SIG-M5 treated with dmso at 0.1 percent for 504 hours (cell line): ENCODE results near the gene LONRF2.
"Not testable (repeated sequence)": the region's sequence is repeated elsewhere in the genome, so short reads cannot be mapped to it uniquely, and the experiment has no call there.

Experiments
- DNase-seq: peaks from one replicate; lab custom pipeline; 2025; ENCODE audit not compliant: unreplicated experiment; lab: John Stamatoyannopoulos, UW

Gene LONRF2

DNA sequence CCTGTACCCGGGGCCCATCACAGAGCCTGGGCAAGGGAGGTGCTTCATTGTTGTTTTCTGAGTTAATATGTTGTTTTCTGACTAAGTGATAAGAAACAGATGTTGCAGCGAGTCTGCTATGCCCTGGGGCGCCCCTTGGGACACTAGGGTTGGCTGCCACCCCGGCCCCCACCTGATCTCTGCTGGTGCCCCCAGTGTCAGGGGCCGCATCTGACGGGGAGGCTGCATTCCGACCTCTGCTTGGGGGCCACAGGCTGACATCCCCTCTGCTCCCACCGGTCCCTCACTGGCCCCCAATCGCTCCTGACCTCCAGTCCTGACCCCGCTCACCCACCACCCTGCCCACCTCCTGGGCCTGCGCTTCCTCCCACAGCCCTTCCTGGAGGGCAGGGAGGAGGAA, 65.9 kb downstream of the LONRF2 start:
- DNase-seq, result no peak

GRCh38 chr2:100254646-100255210, 67.6 kb downstream of the LONRF2 start:
- DNase-seq, result no peak

- DNase-seq, result no peak
Measured at GRCh38 chr2:100253786-100254185, 68.5 kb downstream of the LONRF2 start.

DNA sequence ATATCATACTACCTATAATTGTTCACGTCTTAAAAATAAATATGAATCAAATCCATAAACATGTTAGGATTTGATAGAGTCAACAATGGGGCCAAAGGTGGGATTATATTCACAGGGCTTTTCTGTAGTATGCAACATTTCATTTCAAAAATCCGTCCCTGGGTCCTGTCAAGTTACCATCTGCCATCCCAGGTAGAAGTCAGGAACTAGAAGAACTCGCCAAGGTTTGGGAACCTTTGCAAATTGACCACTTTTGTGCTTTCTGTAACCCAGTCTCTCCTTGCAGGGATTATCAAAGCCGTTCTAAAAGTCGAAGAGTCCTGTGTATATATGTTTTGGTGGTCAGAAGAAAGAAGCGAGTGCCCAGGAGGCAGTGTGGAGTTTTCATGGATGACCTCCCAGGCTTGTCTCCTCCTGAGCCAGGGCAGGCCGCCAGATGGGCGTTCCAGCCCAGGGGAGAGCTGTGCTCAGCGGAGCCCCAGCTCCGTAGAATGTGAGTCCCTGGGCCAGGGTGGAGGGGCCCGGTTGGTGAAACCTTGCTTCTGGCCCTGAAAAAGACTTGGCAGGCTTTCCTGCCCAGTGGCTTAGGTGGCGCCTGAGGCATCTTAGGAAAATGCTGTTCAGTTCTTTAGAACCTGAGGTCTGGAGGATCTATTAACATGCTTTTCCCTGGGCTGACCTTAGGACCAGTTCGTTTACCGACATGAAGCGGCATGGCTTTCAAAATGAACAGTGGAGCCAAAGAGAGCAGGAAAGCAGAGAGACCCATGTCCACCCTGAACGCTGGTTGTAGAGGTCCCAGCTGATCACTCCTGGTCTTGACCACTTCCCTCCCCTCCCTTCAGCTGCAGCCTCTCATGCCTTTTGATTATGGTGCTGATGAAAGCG, 69.2 kb downstream of the LONRF2 start:
- no peak for DNase-seq

- DNase-seq, result no peak
Measured at GRCh38 chr2:100250645-100251044, 71.7 kb downstream of the LONRF2 start.

- no peak for DNase-seq
Measured at GRCh38 chr2:100248971-100249370, 73.3 kb downstream of the LONRF2 start.

- not testable (repeated sequence) for DNase-seq
Measured at GRCh38 chr2:100248556-100248955, 73.7 kb downstream of the LONRF2 start.

DNA sequence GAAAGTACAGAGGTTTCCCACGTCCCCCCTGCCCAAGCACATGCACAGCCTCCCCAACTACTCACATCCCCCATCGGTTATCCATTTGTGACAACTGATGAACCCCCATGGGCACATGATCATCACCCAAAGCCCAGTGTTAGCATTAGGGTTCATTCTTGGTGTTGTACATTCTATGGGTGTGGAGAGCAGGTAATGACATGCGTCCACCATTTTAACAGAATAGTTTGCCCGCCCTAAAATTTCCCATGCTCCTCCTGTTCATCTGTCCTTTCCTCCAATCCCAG, 74.3 kb downstream of the LONRF2 start:
- DNase-seq, result no peak

DNA sequence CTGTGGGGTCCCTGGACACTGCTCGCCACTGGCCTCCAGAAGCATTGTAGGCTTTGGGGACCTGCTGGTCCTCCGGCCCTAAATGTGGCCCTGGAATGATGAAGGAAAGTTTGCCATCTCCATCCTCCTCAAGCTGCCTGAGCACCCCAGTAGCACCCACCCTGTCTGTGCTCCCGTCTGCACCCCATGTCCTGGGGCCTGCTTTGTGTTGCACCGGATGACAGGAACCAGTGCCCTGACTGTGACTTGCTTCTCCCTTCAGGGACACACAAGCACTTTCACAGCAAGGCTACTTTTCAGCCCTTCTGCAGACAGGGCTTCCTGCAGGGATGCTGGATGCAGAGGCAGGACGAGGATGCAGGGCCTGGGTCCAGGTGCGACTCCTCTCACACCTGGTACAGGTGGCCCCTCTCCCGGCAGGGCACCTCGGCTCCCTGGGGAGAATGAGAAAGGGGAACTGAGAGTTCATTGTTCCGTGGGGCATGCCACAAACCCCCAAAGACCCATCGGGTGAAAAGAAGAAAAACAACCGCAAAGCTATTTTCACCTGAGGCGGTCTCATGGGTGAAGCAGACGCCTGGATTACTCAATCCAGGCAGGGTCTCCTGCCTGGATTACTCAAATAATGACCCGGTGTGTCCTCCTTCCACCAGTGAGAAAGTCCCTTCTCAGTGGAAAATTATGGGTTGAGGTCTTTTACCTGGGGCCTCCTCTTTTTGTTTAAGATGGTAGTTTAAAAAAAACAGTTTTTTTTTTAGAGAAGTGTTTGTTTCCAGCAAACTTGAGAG, 74.9 kb downstream of the LONRF2 start:
- DNase-seq, result peak; percentile 25

DNA sequence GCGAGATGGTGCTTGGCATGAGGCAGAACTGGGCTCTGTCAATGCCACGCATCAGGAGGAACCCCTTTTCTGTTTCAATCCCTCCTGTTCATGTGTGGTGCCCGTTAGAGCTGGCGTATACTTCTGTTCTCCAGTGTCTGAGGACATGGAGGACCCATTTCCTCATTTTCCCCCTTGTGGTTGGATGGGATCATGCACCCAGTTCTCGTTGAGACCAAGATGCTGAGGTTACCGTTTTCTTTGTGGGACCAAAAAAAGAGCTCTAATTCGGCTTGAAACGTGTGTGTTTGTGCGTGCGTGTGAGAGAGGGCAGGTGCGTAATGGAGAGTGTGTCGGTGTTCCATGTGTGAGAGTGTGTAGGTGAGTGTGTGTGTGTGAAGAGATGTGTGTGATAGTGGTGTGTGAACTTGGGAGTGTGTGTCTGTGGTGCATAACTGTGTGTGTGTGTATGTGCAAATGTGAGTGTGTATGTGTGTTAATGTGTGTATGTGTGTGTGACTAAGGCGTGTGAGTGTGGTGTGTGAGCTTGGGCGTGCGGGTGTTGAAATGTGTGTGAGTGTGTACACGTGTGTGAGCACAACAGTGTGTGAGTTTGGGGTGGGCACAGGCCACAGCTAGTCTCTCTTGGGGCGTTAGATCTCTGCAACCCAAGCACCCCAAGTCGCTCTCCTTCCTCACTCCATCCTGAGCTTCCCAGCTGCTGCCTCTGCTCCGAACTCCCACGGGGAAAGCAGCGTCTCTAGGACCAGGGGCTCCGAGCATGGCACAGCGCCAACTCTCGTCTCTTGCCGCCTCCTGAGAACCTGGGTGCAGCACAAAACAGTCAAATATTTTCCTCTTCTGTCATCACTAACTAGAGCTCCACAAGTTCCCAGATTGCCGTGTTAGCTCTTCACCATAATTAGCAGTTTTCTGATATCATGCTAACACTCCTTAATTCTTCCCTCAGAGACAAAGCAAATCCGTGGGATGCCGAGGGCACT, 75.8 kb downstream of the LONRF2 start:
- DNase-seq, result peak; percentile 81

DNA sequence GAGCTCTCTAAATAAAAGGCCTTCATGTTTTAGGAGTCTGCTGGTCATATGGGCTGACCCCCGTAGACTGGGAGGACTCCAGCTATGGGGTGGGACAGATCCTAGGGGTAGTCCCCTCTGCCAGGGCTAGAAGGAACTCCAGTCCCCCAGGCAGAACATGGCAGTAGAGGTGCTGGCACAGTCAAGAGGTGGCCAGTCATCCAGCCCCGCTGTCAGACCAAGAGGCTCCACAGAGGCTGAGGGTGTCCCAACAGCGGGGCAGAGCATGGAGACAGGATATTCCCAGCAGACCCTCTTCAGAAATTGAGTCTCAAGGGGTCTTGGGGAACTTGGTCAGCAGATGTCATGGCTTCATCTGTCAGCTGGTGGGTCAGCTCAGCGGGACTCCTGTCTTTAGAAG, 76.6 kb downstream of the LONRF2 start:
- DNase-seq, result no peak

DNA sequence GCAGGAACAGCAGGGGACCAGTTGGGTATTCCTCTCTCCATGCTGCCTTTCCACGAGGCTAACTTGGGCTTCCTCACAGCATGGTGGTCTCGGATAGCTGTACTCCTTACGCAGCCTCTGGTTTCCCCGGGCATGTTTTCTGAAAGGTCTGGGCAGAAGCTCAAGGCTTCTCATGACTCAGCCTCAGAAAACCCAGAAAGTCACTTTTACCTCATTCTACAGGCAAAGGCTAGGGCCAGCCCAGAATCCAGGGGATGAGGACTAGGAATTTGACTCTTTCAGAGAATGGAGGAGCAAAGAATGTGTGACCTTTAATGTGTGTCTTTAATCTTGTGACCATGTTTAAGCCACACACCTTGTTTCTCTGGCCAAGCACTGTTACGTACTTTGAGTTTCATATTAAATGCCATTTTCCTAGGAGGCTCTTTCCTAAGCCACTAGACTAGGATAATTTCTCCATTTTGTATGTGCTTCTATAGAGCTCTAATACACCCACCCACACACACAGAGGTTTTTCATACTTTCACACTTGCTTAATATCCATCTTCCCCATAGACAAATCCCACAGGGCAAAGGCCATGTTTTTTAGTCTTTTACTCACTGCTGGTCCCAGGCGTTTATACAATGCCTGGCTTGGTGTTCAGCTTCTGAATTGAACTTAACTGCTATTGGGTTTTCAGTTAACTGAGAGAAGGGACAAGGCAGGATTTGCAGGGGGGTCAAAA, 77.3 kb downstream of the LONRF2 start:
- DNase-seq, result no peak

GRCh38 chr2:100243631-100244030, 78.7 kb downstream of the LONRF2 start:
- DNase-seq, result no peak

DNA sequence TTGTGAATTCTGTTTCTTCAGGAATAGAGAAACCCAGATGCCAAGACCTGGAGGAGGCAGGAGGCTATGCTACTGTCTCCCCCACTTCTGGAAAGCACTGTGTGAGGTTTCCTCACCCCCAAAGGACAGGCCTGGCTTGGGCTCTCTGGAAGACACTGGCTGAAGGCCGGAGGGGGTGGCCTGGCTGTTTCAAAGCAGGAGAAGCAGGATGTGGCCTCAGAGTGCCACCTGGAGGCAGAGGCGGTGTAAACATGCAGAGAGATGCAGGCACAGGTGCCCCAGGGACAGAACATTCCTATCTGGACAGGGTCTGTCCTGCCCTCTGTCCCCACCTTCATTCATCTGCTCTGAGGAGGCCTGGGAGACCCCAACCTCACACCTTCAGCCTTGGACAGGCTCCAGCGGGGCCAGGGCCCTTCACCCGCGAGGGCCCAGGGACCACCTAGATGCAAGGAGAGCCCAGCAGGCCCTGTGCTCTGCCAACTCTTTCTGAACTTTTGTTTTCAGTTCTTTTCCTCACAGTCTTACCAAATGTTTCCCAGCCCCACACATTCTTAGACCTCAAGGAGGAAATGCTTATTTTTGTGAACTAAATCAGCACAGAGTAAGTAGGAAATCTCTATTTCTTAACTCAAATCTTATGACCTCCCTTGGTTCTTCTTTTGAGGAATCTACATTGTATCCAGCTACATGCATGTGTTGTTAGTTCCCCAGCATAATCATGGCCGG, 79.2 kb downstream of the LONRF2 start:
- peak; percentile 69 for DNase-seq

DNA sequence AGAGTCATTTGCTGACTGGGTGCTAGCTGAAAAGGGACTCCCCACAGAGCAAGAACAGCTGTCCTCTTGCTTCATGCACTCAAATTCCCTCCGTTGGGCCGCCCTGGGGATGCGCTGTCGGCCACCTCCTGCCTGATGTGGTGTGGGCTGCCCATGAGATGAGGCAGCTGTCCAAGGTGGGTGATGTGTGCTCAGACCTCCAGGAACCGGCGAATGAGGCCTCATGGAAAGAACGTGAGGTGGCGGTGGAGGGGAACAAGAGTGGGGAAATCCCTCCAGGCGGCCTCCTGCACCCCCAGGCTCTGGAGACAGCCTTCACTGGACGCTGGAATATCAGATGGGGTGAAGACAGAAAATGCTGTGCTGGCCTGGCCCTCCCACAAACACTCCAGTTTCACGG, 79.8 kb downstream of the LONRF2 start:
- DNase-seq, result no peak

DNA sequence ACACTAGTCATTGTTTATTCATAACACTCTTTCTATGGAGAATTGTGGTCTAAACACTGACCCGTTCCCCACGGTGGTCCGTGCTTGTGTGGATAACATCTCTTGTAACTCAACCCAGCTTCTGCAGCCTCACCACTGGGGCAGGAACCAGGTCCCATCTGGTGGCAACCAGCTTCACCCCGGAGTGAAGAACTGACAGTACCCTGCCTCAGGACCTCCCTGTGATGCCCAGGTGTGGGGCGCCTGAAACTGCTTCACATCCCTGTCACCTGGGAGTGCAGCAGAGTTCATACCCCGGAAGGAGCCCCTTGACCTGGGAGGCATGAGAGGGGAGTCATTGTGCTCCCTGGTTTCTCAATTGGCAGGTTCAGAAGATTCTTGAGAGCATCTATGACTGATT, 81.1 kb downstream of the LONRF2 start:
- DNase-seq, result no peak

DNA sequence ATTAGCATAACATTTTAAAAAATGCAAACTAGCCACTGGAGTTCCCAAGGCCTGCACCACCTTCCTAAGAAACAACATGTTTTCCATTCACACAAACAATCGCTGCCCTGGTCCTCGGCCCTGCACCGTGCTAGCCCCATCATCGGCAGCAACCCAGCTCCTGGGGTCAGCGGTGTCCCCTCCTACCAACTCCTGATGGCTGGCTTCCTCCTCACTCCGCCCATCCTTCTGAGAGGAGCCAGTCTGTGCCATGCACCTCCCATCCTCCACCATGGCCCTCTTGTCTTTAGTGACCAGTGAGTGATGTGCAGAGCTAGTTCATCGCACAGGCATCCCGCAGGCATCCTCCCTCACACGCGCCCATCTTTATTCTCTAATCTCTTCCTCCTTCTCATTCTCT, 81.9 kb downstream of the LONRF2 start:
- no peak for DNase-seq

DNA sequence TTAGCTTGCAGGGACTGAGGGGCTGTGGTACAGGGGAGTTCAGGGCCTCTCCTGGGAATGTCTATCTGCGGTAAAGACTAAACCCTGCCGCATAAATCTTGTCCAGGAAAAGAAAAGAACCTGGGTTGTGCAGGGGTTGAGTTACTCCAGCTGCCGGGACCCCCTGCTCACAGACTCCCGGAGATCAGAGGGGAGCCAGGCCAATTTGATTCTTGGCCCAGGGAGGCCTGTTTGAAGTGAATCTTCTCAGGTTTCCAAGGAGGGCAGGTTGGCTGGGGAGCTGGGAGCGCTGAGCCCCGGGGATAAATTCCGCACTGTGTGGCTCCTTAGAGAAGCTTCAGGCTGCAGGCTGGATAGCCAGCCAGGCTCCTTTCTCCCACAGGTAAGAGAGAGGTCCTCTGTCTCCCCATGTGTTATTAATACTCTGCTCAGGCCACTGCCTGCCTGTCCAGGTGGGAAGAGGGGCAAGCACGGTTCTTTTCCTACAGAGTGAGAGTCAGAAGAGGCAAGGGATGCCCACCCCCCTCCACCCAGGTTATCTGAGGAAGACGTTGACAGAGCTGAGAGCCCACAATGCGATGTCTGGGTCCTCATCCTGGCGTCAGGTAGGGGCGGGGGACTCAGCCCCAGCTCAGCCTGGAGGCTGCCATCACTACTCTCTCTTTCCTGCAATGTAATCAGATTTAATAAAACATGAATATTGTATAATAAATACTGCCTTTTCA, 82.7 kb downstream of the LONRF2 start:
- no peak for DNase-seq

- DNase-seq, result no peak
Measured at GRCh38 chr2:100238471-100238870, 83.8 kb downstream of the LONRF2 start.
